Left renal pelvis (tissue), 4 donors: ENCODE results near the gene TMEM156. TPM values are rescaled to one million over a fixed set of nuclear protein-coding genes. Genes with fewer than 3 reads are reported as not detected.
"Not testable (repeated sequence)": the region's sequence is repeated elsewhere in the genome, so short reads cannot be mapped to it uniquely, and the experiment has no call there.

ENCODE experiments used
- DNase-seq, 4 donors: peaks; one replicate each; pipeline ENCODE4 v3.0.0-alpha.2; 2013; ENCODE audit warnings: low read depth in 4 of 4, low spot score in 3 of 4
- polyA plus RNA-seq, 4 donors: library from polyadenylated mRNA; unstranded; fragments of 120-200 nt; gene quantifications; one replicate each; pipeline ENCODE4 v1.2.1, GENCODE V29; 2013; ENCODE audit not compliant: insufficient read length in 4 of 4

TMEM156 gene
- polyA plus RNA-seq, 4 donors = 1.5 to 4.4 (median 3.4) TPM

GRCh38 chr4:39002058-39002457 lies 30.2 kb downstream of the TMEM156 start:
- not testable (repeated sequence) for DNase-seq

- DNase-seq = no peak
These were observed 36.6 kb downstream of the TMEM156 start for GRCh38 chr4:38995660-38996005.

- no peak for DNase-seq
These were observed 38.1 kb downstream of the TMEM156 start for GRCh38 chr4:38994135-38994534.

- no peak for DNase-seq
These were observed 38.5 kb downstream of the TMEM156 start for GRCh38 chr4:38993683-38994082.

- DNase-seq = no peak
These were observed 42.0 kb downstream of the TMEM156 start for GRCh38 chr4:38990241-38990640.

- no peak for DNase-seq
These were observed 42.7 kb downstream of the TMEM156 start for GRCh38 chr4:38989487-38989886.

GRCh38 chr4:38988353-38988752 lies 43.9 kb downstream of the TMEM156 start:
- DNase-seq = not testable (repeated sequence)

- DNase-seq = no peak
These were observed 44.7 kb downstream of the TMEM156 start for GRCh38 chr4:38987491-38987890.

GRCh38 chr4:38985410-38986100 lies 46.7 kb downstream of the TMEM156 start:
- DNase-seq = no peak

GRCh38 chr4:38983787-38984598 lies 48.2 kb downstream of the TMEM156 start:
- no peak for DNase-seq

- no peak for DNase-seq
These were observed 48.9 kb downstream of the TMEM156 start for GRCh38 chr4:38983291-38983690.

- DNase-seq = no peak
These were observed 49.7 kb downstream of the TMEM156 start for GRCh38 chr4:38982361-38983095.

- DNase-seq = no peak
These were observed 51.1 kb downstream of the TMEM156 start for GRCh38 chr4:38980903-38981676.

- no peak for DNase-seq
These were observed 52.5 kb downstream of the TMEM156 start for GRCh38 chr4:38979511-38980230.

GRCh38 chr4:38979081-38979480 lies 53.1 kb downstream of the TMEM156 start:
- DNase-seq = no peak

- DNase-seq = no peak
These were observed 55.9 kb downstream of the TMEM156 start for GRCh38 chr4:38976308-38976707.

GRCh38 chr4:38968668-38969067 lies 63.5 kb downstream of the TMEM156 start:
- DNase-seq = no peak

- DNase-seq = no peak
These were observed 64.7 kb downstream of the TMEM156 start for GRCh38 chr4:38967260-38968095.

- no peak for DNase-seq
These were observed 66.3 kb downstream of the TMEM156 start for GRCh38 chr4:38965866-38966265.
